DMS153 treated with DMSO at 0.1 percent for 48 hours (cell line): ENCODE measurements around the gene CSMD2.

Source experiments
- DNase-seq: peaks from one replicate; lab custom pipeline; 2025; ENCODE audit not compliant: unreplicated experiment; lab: John Stamatoyannopoulos, UW

CSMD2 gene

GRCh38 chr1:33906156-33906555 is 258.9 kb downstream of the CSMD2 start:
- DNase-seq, result no peak

- DNase-seq, result no peak
These were observed 259.8 kb downstream of the CSMD2 start for GRCh38 chr1:33905241-33905640.

GRCh38 chr1:33903210-33903589 is 261.8 kb downstream of the CSMD2 start:
- DNase-seq, result no peak

- no peak for DNase-seq
These were observed 262.4 kb downstream of the CSMD2 start for GRCh38 chr1:33902486-33903209.

- no peak for DNase-seq
These were observed 265.3 kb downstream of the CSMD2 start for GRCh38 chr1:33899746-33900145.

GRCh38 chr1:33898881-33899280 is 266.1 kb downstream of the CSMD2 start:
- DNase-seq, result no peak

- no peak for DNase-seq
These were observed 266.6 kb downstream of the CSMD2 start for GRCh38 chr1:33898406-33898805.

- no peak for DNase-seq
These were observed 267.8 kb downstream of the CSMD2 start for GRCh38 chr1:33897092-33897725.

- no peak for DNase-seq
These were observed 269.1 kb downstream of the CSMD2 start for GRCh38 chr1:33895976-33896375.

- DNase-seq, result no peak
These were observed 269.6 kb downstream of the CSMD2 start for GRCh38 chr1:33895396-33895795.

- DNase-seq, result no peak
These were observed 271.7 kb downstream of the CSMD2 start for GRCh38 chr1:33893147-33893830.

GRCh38 chr1:33886496-33886895 is 278.5 kb downstream of the CSMD2 start:
- DNase-seq, result no peak

GRCh38 chr1:33880305-33880704 is 284.7 kb downstream of the CSMD2 start:
- no peak for DNase-seq

GRCh38 chr1:33878392-33878791 is 286.6 kb downstream of the CSMD2 start:
- DNase-seq, result no peak

- DNase-seq, result no peak
These were observed 287.9 kb downstream of the CSMD2 start for GRCh38 chr1:33876970-33877650.

GRCh38 chr1:33875862-33876261 is 289.2 kb downstream of the CSMD2 start:
- no peak for DNase-seq

- DNase-seq, result no peak
These were observed 290.4 kb downstream of the CSMD2 start for GRCh38 chr1:33874636-33875035.

GRCh38 chr1:33872683-33873082 is 292.3 kb downstream of the CSMD2 start:
- no peak for DNase-seq

GRCh38 chr1:33872275-33872674 is 292.8 kb downstream of the CSMD2 start:
- no peak for DNase-seq

- DNase-seq, result no peak
These were observed 297.3 kb downstream of the CSMD2 start for GRCh38 chr1:33867684-33868083.

GRCh38 chr1:33866281-33866680 is 298.7 kb downstream of the CSMD2 start:
- no peak for DNase-seq
